ENCODE measurements around the gene NR1H3. TPM values are rescaled to one million over a fixed set of nuclear protein-coding genes. Genes with fewer than 3 reads are reported as not detected.

NR1H3 gene
- polyA plus RNA-seq, 1 of the 3 experiments (the other 2 are of a cell fraction) = 7.3 TPM

DNA sequence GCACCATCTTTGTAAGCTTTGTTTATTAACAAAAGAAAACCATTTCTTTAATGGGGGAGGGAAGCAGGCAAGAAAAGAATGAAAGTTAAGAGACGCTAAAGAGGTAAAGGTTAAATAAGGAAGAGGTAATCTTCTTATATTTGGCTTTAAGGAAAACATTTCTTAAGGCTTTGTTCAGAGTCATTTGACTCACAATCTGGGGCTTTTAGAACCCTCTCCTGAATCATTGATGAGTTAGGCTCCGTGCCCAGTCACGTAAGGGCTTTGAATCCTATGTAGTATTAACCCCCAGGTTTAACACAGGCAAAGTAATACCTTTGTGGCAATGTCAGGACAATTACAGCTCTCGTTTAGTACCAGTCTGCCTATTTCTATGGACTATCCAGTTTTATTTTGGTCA, 38.2 kb downstream of the NR1H3 start (continued):
- TF ChIP-seq, protein P1, sequence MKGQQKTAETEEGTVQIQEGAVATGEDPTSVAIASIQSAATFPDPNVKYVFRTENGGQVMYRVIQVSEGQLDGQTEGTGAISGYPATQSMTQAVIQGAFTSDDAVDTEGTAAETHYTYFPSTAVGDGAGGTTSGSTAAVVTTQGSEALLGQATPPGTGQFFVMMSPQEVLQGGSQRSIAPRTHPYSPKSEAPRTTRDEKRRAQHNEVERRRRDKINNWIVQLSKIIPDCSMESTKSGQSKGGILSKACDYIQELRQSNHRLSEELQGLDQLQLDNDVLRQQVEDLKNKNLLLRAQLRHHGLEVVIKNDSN (IDR thresholded peaks at IDR 0.05; ENCODE audit: borderline replicate concordance, low read depth) = no peak
- no peak for TF ChIP-seq RXRA (IDR thresholded peaks at IDR 0.05; ENCODE audit: borderline replicate concordance, low read depth)

DNA sequence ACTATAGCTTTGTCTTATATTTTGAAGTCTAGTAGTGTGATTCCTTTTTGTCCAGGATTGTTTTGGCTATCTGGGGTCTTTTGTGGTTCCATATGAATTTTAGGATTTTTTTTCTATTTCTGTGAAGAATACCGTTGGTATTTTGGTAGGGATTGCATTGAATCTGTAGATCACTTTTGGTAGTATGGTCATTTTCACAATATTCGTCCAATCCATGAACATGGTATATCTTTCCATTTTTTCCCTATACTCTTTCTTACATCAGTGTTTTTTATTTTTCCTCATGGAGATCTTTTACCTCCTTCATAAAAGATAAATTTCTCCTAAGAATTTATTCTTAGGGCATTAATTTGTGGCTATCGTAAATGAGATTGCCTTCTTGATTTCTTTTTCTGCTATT, 41.3 kb downstream of the NR1H3 start:
- ChIA-PET CTCF (no interaction called here), POLR2A (no interaction called here)
- H3K36me3 ChIP-seq (replicated peaks in 1 of 2; ENCODE audit: control insufficient read depth in 1 of 2, insufficient read depth in 2 of 2, low read length in 1 of 2) = peaks cover 52 to 89% of the 10 kb centered on the region in 2 experiments
- H3K9me3 ChIP-seq = peaks cover 15% of the 10 kb centered on the region; the same call in 1 of the 2 replicates
- WGBS (ENCODE audit: low lambda C conversion rate) = 92% methylated on average over 3 of the region's 3 CpGs
- H3K79me2 ChIP-seq (ENCODE audit: insufficient read depth) = no peaks in the 10 kb centered on the region; the same call in 1 of the 2 replicates
- no peak overlapping the region for H2AFZ ChIP-seq (ENCODE audit: low read depth)
- TF ChIP-seq, protein P2, sequence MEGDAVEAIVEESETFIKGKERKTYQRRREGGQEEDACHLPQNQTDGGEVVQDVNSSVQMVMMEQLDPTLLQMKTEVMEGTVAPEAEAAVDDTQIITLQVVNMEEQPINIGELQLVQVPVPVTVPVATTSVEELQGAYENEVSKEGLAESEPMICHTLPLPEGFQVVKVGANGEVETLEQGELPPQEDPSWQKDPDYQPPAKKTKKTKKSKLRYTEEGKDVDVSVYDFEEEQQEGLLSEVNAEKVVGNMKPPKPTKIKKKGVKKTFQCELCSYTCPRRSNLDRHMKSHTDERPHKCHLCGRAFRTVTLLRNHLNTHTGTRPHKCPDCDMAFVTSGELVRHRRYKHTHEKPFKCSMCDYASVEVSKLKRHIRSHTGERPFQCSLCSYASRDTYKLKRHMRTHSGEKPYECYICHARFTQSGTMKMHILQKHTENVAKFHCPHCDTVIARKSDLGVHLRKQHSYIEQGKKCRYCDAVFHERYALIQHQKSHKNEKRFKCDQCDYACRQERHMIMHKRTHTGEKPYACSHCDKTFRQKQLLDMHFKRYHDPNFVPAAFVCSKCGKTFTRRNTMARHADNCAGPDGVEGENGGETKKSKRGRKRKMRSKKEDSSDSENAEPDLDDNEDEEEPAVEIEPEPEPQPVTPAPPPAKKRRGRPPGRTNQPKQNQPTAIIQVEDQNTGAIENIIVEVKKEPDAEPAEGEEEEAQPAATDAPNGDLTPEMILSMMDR (IDR thresholded peaks at IDR 0.05) = no peak
- TF ChIP-seq RFX5 (IDR thresholded peaks at IDR 0.05; ENCODE audit: low read length) (no peak), MXI1 (IDR thresholded peaks at IDR 0.05; ENCODE audit: low read depth, low read length) (no peak), FOXM1 (IDR thresholded peaks at IDR 0.05; ENCODE audit: low read depth) (no peak), YY1 (IDR thresholded peaks at IDR 0.05; ENCODE audit: low read depth) (no peak)
- TF ChIP-seq, protein P1 (IDR thresholded peaks at IDR 0.05; ENCODE audit: borderline replicate concordance, low read depth) = no peak
- TF ChIP-seq, protein P3, sequence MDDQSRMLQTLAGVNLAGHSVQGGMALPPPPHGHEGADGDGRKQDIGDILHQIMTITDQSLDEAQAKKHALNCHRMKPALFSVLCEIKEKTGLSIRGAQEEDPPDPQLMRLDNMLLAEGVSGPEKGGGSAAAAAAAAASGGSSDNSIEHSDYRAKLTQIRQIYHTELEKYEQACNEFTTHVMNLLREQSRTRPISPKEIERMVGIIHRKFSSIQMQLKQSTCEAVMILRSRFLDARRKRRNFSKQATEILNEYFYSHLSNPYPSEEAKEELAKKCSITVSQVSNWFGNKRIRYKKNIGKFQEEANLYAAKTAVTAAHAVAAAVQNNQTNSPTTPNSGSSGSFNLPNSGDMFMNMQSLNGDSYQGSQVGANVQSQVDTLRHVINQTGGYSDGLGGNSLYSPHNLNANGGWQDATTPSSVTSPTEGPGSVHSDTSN (IDR thresholded peaks at IDR 0.05) = no peak
- no peak for DNase-seq
- no peak overlapping the region for H3K27ac ChIP-seq (ENCODE audit: low read depth in 2 of 2, low read length in 1 of 2)
- no peaks in the 10 kb centered on the region for H3F3A ChIP-seq (replicated peaks; ENCODE audit: insufficient read depth)
- no peak overlapping the region for H3K4me3 ChIP-seq (ENCODE audit: low read depth in 2 of 2, low read length in 1 of 2)
- H3K4me2 ChIP-seq = no peak overlapping the region
- no peaks in the 10 kb centered on the region for H3K9me2 ChIP-seq
- no peaks in the 10 kb centered on the region for H3K27me3 ChIP-seq (ENCODE audit: insufficient read depth)
- H3K9ac ChIP-seq = no peak overlapping the region
- H4K20me1 ChIP-seq (ENCODE audit: insufficient read depth) = no peaks in the 10 kb centered on the region
- no peaks in the 10 kb centered on the region for H3K4me1 ChIP-seq (ENCODE audit: control insufficient read depth in 1 of 2, insufficient read depth in 2 of 2, low read depth in 1 of 2, low read length in 1 of 2)

DNA sequence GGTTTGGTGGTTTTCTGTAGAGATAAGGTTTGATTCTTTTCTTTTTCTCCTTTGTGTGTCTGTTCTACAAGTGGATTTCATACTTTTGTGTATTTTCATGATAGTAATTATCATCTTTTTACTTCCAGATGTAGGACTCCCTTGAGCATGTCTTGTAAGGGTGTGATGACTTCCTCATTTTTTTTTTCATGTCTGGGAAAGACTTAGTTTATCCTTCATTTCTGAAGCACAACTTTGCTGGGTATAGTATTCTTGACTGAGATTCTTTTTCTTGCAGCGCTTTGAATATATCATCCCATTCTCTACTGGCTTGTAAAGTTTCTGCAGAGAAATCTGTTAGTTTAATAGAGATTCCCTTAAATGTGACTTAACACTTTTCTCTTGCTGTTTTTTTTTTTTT, 45.1 kb downstream of the NR1H3 start:
- peaks cover 0 to 3% of the 10 kb centered on the region in 2 experiments; a peak in 1 of 4 replicates for H3K4me1 ChIP-seq (ENCODE audit: control insufficient read depth in 1 of 2, insufficient read depth in 2 of 2, low read depth in 1 of 2, low read length in 1 of 2)
- no peak overlapping the region for H3K27ac ChIP-seq (ENCODE audit: low read depth in 2 of 2, low read length in 1 of 2)
- no peak for DNase-seq
- peaks cover 15% of the 10 kb centered on the region; the same call in 1 of the 2 replicates for H3K9me3 ChIP-seq
- H2AFZ ChIP-seq (ENCODE audit: low read depth) = no peak overlapping the region
- no peaks in the 10 kb centered on the region for H3K9me2 ChIP-seq
- H3K9ac ChIP-seq = no peak overlapping the region
- H4K20me1 ChIP-seq (ENCODE audit: insufficient read depth) = no peaks in the 10 kb centered on the region
- ChIA-PET CTCF (no interaction called here), POLR2A (no interaction called here)
- H3K79me2 ChIP-seq (ENCODE audit: insufficient read depth) = no peaks in the 10 kb centered on the region; the same call in 1 of the 2 replicates
- peaks cover 45 to 64% of the 10 kb centered on the region in 2 experiments for H3K36me3 ChIP-seq (replicated peaks in 1 of 2; ENCODE audit: control insufficient read depth in 1 of 2, insufficient read depth in 2 of 2, low read length in 1 of 2)
- WGBS (ENCODE audit: low lambda C conversion rate) = 96% methylated on average over 1 of the region's 1 CpG
- H3K4me3 ChIP-seq (ENCODE audit: low read depth in 2 of 2, low read length in 1 of 2) = no peak overlapping the region
- no peak overlapping the region for H3K4me2 ChIP-seq
- H3F3A ChIP-seq (replicated peaks; ENCODE audit: insufficient read depth) = no peaks in the 10 kb centered on the region
- H3K27me3 ChIP-seq (ENCODE audit: insufficient read depth) = no peaks in the 10 kb centered on the region
- TF ChIP-seq POLR2AphosphoS5 (IDR thresholded peaks at IDR 0.05; ENCODE audit: low read depth, low read length) (no peak), GATA2 (CRISPR knock-in tag; IDR thresholded peaks at IDR 0.05) (no peak), YY1 (IDR thresholded peaks at IDR 0.05; ENCODE audit: low read depth) (no peak), TAF1 (IDR thresholded peaks at IDR 0.05; ENCODE audit: borderline replicate concordance, low read depth, low read length) (no peak), SMC3 (IDR thresholded peaks at IDR 0.05; ENCODE audit: low read depth, low read length) (no peak), FOXM1 (IDR thresholded peaks at IDR 0.05; ENCODE audit: low read depth) (no peak), SIN3A (IDR thresholded peaks at IDR 0.05; ENCODE audit: borderline replicate concordance, low read depth, low read length) (no peak), MEF2A (IDR thresholded peaks at IDR 0.05; ENCODE audit: borderline replicate concordance, low read depth) (no peak), RAD21 (IDR thresholded peaks at IDR 0.05; ENCODE audit: low read length) (no peak), CHD2 (IDR thresholded peaks at IDR 0.05; ENCODE audit: low read length, partially characterized antibody) (no peak), ELF1 (IDR thresholded peaks at IDR 0.05) (no peak), TCF12 (IDR thresholded peaks at IDR 0.05) (no peak)
- TF ChIP-seq, protein P4, sequence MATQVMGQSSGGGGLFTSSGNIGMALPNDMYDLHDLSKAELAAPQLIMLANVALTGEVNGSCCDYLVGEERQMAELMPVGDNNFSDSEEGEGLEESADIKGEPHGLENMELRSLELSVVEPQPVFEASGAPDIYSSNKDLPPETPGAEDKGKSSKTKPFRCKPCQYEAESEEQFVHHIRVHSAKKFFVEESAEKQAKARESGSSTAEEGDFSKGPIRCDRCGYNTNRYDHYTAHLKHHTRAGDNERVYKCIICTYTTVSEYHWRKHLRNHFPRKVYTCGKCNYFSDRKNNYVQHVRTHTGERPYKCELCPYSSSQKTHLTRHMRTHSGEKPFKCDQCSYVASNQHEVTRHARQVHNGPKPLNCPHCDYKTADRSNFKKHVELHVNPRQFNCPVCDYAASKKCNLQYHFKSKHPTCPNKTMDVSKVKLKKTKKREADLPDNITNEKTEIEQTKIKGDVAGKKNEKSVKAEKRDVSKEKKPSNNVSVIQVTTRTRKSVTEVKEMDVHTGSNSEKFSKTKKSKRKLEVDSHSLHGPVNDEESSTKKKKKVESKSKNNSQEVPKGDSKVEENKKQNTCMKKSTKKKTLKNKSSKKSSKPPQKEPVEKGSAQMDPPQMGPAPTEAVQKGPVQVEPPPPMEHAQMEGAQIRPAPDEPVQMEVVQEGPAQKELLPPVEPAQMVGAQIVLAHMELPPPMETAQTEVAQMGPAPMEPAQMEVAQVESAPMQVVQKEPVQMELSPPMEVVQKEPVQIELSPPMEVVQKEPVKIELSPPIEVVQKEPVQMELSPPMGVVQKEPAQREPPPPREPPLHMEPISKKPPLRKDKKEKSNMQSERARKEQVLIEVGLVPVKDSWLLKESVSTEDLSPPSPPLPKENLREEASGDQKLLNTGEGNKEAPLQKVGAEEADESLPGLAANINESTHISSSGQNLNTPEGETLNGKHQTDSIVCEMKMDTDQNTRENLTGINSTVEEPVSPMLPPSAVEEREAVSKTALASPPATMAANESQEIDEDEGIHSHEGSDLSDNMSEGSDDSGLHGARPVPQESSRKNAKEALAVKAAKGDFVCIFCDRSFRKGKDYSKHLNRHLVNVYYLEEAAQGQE (IDR thresholded peaks at IDR 0.05; ENCODE audit: low read depth, low read length) = no peak

Data from SK-N-SH (cell line).